ENCODE data around the gene HKDC1. TPM values are rescaled to one million over a fixed set of nuclear protein-coding genes. Genes with fewer than 3 reads are reported as not detected.

Gene HKDC1
- total RNA-seq, 1 experiment from 2014 or later: 1.7 TPM

DNA sequence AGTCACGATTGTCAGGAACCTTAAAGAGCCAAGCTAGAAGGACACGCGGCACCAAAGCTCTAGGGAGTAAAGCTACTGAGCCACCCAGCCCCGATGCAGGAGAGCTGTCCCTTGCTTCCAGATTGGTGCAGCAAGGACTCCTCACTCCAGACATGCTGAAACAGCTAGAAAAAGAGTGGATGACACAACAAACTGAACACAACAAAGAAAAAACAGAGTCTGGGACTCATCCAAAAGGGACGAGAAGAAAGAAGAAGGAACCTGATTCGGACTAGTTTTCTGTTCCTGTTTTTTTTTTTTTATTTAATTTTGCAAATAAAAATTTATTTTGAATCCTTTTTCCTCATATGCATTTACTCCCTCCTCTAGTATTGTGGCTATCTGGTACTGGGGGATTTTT, 11.4 kb upstream of the HKDC1 start:
- Histone ChIP-seq H3K27me3 (ENCODE audit: insufficient read depth, low read length) (no peaks in the 10 kb centered on the region), H2AFZ (ENCODE audit: low read depth, low read length, poor library complexity, severe bottlenecking) (no peak overlapping the region), H3K36me3 (ENCODE audit: control insufficient read depth in 1 of 2, insufficient read depth in 2 of 2, low read length in 2 of 2) (peaks cover 19 to 24% of the 10 kb centered on the region in 2 experiments), H3K4me1 (ENCODE audit: control insufficient read depth in 1 of 2, insufficient read depth in 2 of 2, low read length in 2 of 2) (no peaks in the 10 kb centered on the region), H3K4me2 (ENCODE audit: low read length) (no peak overlapping the region), H3K27ac (ENCODE audit: low read depth, low read length) (no peak overlapping the region), H3K9me3 (ENCODE audit: control insufficient read depth in 1 of 2, insufficient read depth in 1 of 2, low read depth in 1 of 2, low read length in 2 of 2) (no peaks in the 10 kb centered on the region), H3K79me2 (ENCODE audit: insufficient read depth, low read length) (no peaks in the 10 kb centered on the region), H3K9me2 (ENCODE audit: insufficient read depth) (no peaks in the 10 kb centered on the region), H3K9ac (ENCODE audit: low read length) (no peak overlapping the region), H3K4me3 (replicated peaks in 1 of 2; ENCODE audit: low read depth in 1 of 2, low read length in 2 of 2) (no peak overlapping the region), H4K20me1 (ENCODE audit: insufficient read depth) (no peaks in the 10 kb centered on the region)
- CTCF ChIA-PET: no interaction called here
- DNase-seq (ENCODE audit: low read depth, low spot score): no peak
- intact Hi-C loops (cut with micrococcal nuclease): no loop called here
- no TSS peak for BruUV-seq (replicated peaks)
- no peak for ATAC-seq
- TF ChIP-seq POLR2AphosphoS5 (IDR thresholded peaks at IDR 0.05; ENCODE audit: low read depth, low read length) (no peak), ZNF274 (IDR thresholded peaks at IDR 0.05; ENCODE audit: low read depth, low read length) (no peak), POLR2A (IDR thresholded peaks at IDR 0.05; ENCODE audit: borderline replicate concordance, extremely low read depth, insufficient read depth, insufficient read length) (no peak), ZFX (IDR thresholded peaks at IDR 0.05) (no peak)
- TF ChIP-seq, protein P1, sequence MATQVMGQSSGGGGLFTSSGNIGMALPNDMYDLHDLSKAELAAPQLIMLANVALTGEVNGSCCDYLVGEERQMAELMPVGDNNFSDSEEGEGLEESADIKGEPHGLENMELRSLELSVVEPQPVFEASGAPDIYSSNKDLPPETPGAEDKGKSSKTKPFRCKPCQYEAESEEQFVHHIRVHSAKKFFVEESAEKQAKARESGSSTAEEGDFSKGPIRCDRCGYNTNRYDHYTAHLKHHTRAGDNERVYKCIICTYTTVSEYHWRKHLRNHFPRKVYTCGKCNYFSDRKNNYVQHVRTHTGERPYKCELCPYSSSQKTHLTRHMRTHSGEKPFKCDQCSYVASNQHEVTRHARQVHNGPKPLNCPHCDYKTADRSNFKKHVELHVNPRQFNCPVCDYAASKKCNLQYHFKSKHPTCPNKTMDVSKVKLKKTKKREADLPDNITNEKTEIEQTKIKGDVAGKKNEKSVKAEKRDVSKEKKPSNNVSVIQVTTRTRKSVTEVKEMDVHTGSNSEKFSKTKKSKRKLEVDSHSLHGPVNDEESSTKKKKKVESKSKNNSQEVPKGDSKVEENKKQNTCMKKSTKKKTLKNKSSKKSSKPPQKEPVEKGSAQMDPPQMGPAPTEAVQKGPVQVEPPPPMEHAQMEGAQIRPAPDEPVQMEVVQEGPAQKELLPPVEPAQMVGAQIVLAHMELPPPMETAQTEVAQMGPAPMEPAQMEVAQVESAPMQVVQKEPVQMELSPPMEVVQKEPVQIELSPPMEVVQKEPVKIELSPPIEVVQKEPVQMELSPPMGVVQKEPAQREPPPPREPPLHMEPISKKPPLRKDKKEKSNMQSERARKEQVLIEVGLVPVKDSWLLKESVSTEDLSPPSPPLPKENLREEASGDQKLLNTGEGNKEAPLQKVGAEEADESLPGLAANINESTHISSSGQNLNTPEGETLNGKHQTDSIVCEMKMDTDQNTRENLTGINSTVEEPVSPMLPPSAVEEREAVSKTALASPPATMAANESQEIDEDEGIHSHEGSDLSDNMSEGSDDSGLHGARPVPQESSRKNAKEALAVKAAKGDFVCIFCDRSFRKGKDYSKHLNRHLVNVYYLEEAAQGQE (IDR thresholded peaks at IDR 0.05; ENCODE audit: low read depth): no peak
- POLR2A ChIA-PET: no interaction called here
- RAD21 ChIA-PET (ENCODE audit: low non-redundant PET in 1 of 2, low total read pairs in 2 of 2, uncharacterized antibody in 2 of 2, unreplicated experiment in 2 of 2): no interaction called here

DNA sequence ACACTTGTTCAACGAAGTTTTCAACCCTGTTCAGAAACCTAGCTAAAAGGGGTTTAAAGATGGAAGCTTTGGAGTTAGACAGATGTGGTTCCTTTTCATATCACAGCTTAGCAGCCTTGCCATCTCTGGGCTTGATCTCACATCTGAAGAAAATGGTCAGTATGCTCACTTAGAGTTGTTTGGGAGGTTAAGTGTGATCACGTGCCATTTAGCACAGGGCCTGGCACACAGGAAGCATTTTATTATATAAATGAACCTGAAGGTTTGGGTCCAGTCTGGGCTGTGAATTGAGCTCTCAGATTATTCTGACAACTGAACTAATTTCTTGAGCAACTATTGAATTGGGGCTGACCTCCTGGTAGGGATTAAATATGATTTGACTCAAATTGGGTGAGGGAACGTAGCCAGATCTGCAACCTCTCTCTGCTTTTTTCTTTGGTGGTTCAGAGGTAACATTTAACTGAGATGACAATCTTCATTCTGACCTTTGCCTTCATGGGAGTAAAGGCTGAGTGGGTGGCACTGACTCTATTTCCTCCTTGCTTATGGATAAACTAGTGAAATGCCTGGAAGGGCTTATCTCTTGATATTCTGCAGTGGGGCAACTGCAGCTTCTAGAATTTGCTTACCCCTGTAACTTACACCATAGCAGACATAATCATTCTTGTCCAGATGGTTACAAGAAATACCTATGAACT, 10.2 kb upstream of the HKDC1 start:
- H3K4me1 ChIP-seq (ENCODE audit: control insufficient read depth in 1 of 2, insufficient read depth in 2 of 2, low read length in 2 of 2): no peaks in the 10 kb centered on the region
- H3K9me3 ChIP-seq (ENCODE audit: control insufficient read depth in 1 of 2, insufficient read depth in 1 of 2, low read depth in 1 of 2, low read length in 2 of 2): no peaks in the 10 kb centered on the region
- no TSS peak for BruUV-seq (replicated peaks)
- no peaks in the 10 kb centered on the region for H4K20me1 ChIP-seq (ENCODE audit: insufficient read depth)
- peaks cover 17 to 19% of the 10 kb centered on the region in 2 experiments for H3K36me3 ChIP-seq (ENCODE audit: control insufficient read depth in 1 of 2, insufficient read depth in 2 of 2, low read length in 2 of 2)
- H3K79me2 ChIP-seq (ENCODE audit: insufficient read depth, low read length): no peaks in the 10 kb centered on the region
- no peak overlapping the region for H2AFZ ChIP-seq (ENCODE audit: low read depth, low read length, poor library complexity, severe bottlenecking)
- POLR2A ChIA-PET: no interaction called here
- intact Hi-C loops (cut with micrococcal nuclease): loop anchor here (10.0 kb wide), 1 partner anchor 205 kb away; no protein-coding TSS in a partner anchor
- H3K4me2 ChIP-seq (ENCODE audit: low read length): no peak overlapping the region
- H3K27ac ChIP-seq (ENCODE audit: low read depth, low read length): no peak overlapping the region
- H3K9ac ChIP-seq (ENCODE audit: low read length): no peak overlapping the region
- CTCF ChIA-PET: no interaction called here
- no peaks in the 10 kb centered on the region for H3K9me2 ChIP-seq (ENCODE audit: insufficient read depth)
- no peak for ATAC-seq
- RAD21 ChIA-PET (ENCODE audit: low non-redundant PET in 1 of 2, low total read pairs in 2 of 2, uncharacterized antibody in 2 of 2, unreplicated experiment in 2 of 2): no interaction called here
- no peaks in the 10 kb centered on the region for H3K27me3 ChIP-seq (ENCODE audit: insufficient read depth, low read length)
- no peak for DNase-seq (ENCODE audit: low read depth, low spot score)
- no peak overlapping the region for H3K4me3 ChIP-seq (replicated peaks in 1 of 2; ENCODE audit: low read depth in 1 of 2, low read length in 2 of 2)
- TF ChIP-seq, protein P2, sequence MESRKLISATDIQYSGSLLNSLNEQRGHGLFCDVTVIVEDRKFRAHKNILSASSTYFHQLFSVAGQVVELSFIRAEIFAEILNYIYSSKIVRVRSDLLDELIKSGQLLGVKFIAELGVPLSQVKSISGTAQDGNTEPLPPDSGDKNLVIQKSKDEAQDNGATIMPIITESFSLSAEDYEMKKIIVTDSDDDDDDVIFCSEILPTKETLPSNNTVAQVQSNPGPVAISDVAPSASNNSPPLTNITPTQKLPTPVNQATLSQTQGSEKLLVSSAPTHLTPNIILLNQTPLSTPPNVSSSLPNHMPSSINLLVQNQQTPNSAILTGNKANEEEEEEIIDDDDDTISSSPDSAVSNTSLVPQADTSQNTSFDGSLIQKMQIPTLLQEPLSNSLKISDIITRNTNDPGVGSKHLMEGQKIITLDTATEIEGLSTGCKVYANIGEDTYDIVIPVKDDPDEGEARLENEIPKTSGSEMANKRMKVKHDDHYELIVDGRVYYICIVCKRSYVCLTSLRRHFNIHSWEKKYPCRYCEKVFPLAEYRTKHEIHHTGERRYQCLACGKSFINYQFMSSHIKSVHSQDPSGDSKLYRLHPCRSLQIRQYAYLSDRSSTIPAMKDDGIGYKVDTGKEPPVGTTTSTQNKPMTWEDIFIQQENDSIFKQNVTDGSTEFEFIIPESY (IDR thresholded peaks at IDR 0.05; ENCODE audit: extremely low read depth, insufficient replicate concordance, low read length): no peak
- TF ChIP-seq EZH2phosphoT487 (IDR thresholded peaks at IDR 0.05; ENCODE audit: borderline replicate concordance) (no peak), YY1 (IDR thresholded peaks at IDR 0.05; ENCODE audit: extremely low read depth, insufficient replicate concordance, low read depth, low read length) (no peak), TCF7L2 (IDR thresholded peaks at IDR 0.05; ENCODE audit: borderline replicate concordance, extremely low read depth, insufficient read depth, insufficient read length) (no peak), JUND (IDR thresholded peaks at IDR 0.05) (no peak), CBX3 (IDR thresholded peaks at IDR 0.05; ENCODE audit: low read depth) (no peak), SIN3A (IDR thresholded peaks at IDR 0.05; ENCODE audit: low read depth) (no peak), ZFX (IDR thresholded peaks at IDR 0.05) (no peak), SRF (IDR thresholded peaks at IDR 0.05; ENCODE audit: low read depth) (no peak), ZNF274 (IDR thresholded peaks at IDR 0.05; ENCODE audit: low read depth, low read length) (no peak), EZH2 (IDR thresholded peaks at IDR 0.05) (no peak)
- TF ChIP-seq, protein P3, sequence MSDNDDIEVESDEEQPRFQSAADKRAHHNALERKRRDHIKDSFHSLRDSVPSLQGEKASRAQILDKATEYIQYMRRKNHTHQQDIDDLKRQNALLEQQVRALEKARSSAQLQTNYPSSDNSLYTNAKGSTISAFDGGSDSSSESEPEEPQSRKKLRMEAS (IDR thresholded peaks at IDR 0.05): no peak
